Measurements from ENCODE around the gene SNX9. TPM values are rescaled to one million over a fixed set of nuclear protein-coding genes. Genes with fewer than 3 reads are reported as not detected.

Gene SNX9
- total and polyA plus RNA-seq, 2 of the 4 experiments (the other 2 are of a cell fraction): 35.3 to 41.2 TPM

DNA sequence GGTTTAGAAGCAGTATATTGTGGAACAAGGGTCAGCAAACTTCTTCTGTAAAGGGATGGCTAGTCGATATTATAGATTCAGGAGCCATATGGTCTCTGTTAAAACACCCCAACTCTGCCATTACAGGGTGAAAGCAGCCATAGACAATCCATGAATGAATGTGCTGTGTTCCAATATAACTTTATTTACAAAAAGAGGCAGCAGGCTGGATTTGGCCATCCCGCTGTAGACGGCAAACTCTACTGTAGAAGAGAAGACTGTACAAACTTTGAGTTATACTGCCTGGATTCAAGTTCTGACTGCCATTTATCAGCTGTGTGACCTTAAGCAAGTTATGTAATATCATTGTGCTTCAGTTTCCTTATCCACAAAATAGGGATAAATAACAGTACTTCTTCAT lies 33.7 kb upstream of the SNX9 start:
- ChIA-PET CTCF (interaction anchor here (1.1 kb wide), 1 partner anchor 8 kb away, joined by 3 read pairs; no protein-coding TSS in a partner anchor), POLR2A (ENCODE audit: unreplicated experiment) (no interaction called here)
- DNase-seq (no peak), ATAC-seq (ENCODE audit: low read depth) (no peak)
- Histone ChIP-seq H3K9ac (ENCODE audit: low read depth, low read length) (no peak overlapping the region), H2BK120ac (ENCODE audit: low read depth, low read length) (no peak overlapping the region), H3K4me1 (ENCODE audit: control insufficient read depth, insufficient read depth, low read length) (no peaks in the 10 kb centered on the region; the same call in 1 of the 2 replicates), H3K4me2 (ENCODE audit: low read depth, low read length) (no peak overlapping the region), H3K9me1 (ENCODE audit: insufficient read depth, low read length) (no peaks in the 10 kb centered on the region), H4K91ac (ENCODE audit: insufficient read depth, low read depth, low read length) (no peak overlapping the region), H3K27ac (ENCODE audit: insufficient read depth, low read length) (no peak overlapping the region), H2AK9ac (replicated peaks; ENCODE audit: low read depth, low read length, poor library complexity) (no peak overlapping the region), H2BK20ac (ENCODE audit: low read depth, low read length) (no peak overlapping the region), H4K20me1 (ENCODE audit: insufficient read depth, low read length) (no peaks in the 10 kb centered on the region), H3K9me3 (ENCODE audit: control insufficient read depth, insufficient read depth, low read length) (no peaks in the 10 kb centered on the region), H3K79me1 (ENCODE audit: low read depth in 1 of 2, low read length in 2 of 2) (no peaks in the 10 kb centered on the region), H2BK15ac (ENCODE audit: low read depth, low read length) (no peak overlapping the region), H4K8ac (ENCODE audit: low read depth in 2 of 2, low read length in 2 of 2) (no peak overlapping the region), H3K14ac (replicated peaks; ENCODE audit: low read depth, low read length) (no peak overlapping the region), H2AFZ (replicated peaks; ENCODE audit: low read length, poor library complexity) (no peak overlapping the region), H3K18ac (ENCODE audit: low read depth, low read length) (no peak overlapping the region), H3K4ac (ENCODE audit: low read depth, low read length) (no peak overlapping the region), H3K23ac (ENCODE audit: low read depth, low read length) (no peak overlapping the region), H2BK5ac (ENCODE audit: low read depth, low read length, poor library complexity, severe bottlenecking) (no peak overlapping the region), H3K4me3 (ENCODE audit: insufficient read depth, low read depth, low read length) (no peak overlapping the region), H3K36me3 (ENCODE audit: control insufficient read depth, insufficient read depth, low read length) (no peaks in the 10 kb centered on the region), H3K56ac (ENCODE audit: extremely low read depth, insufficient read depth, low read length) (no peak overlapping the region), H4K5ac (ENCODE audit: low read depth, low read length) (no peak overlapping the region), H2AK5ac (ENCODE audit: low read depth, low read length) (no peak overlapping the region), H3K27me3 (ENCODE audit: control insufficient read depth, insufficient read depth, low read length) (no peaks in the 10 kb centered on the region)
- dilution Hi-C loops (cut with HindIII; ENCODE audit: low sequenced_read_pairs, unreplicated experiment): no loop called here
- no peak for TF ChIP-seq MAZ (IDR thresholded peaks at IDR 0.05; ENCODE audit: borderline replicate concordance, low read depth, low read length)
- TF ChIP-seq SMC3 (IDR thresholded peaks at IDR 0.05; ENCODE audit: low read depth, low read length): no peak
- TF ChIP-seq POLR2A (IDR thresholded peaks at IDR 0.05; ENCODE audit: low read depth, low read length): no peak
- no peak for TF ChIP-seq RAD21 (IDR thresholded peaks at IDR 0.05; ENCODE audit: low read length)
- TF ChIP-seq BHLHE40 (IDR thresholded peaks at IDR 0.05; ENCODE audit: low read depth, low read length): no peak
- no peak for TF ChIP-seq CHD1 (IDR thresholded peaks at IDR 0.05; ENCODE audit: low read depth, low read length)
- no peak for TF ChIP-seq MXI1 (IDR thresholded peaks at IDR 0.05; ENCODE audit: borderline replicate concordance, low read depth, low read length)
- no peak for TF ChIP-seq RFX5 (IDR thresholded peaks at IDR 0.05; ENCODE audit: low read depth, low read length)
- no peak for TF ChIP-seq CTCF (conservative IDR thresholded peaks at IDR 0.05; ENCODE audit: low read depth, low read length)
- no TSS peak for BruUV-seq (replicated peaks)
- in situ Hi-C loops (cut with MboI; ENCODE audit: low sequenced_read_pairs): no loop called here
- WGBS, 2 experiments (ENCODE audit: extremely low coverage in 2 of 2, insufficient read length in 1 of 2): no CpG with 5 or more reads among the region's 3 CpGs
- intact Hi-C loops (cut with micrococcal nuclease): no loop called here

Data from IMR-90 (cell line).